ENCODE results near the gene DYRK3. TPM values are rescaled to one million over a fixed set of nuclear protein-coding genes. Genes with fewer than 3 reads are reported as not detected.

Gene DYRK3
- total and polyA plus RNA-seq, 2 of the 8 experiments (the other 6 are each of a cell fraction or from before 2014, with no cell fraction given), result 2.1 to 8.5 TPM

- Histone ChIP-seq H3K9me3 (ENCODE audit: insufficient read depth in 2 of 2, low read depth in 1 of 2, low read length in 1 of 2) (no peaks in the 10 kb centered on the region), H2BK5ac (ENCODE audit: low read depth, low read length) (no peak overlapping the region), H2BK20ac (ENCODE audit: low read length) (no peak overlapping the region), H3K36me3 (ENCODE audit: control insufficient read depth in 2 of 4, insufficient read depth in 4 of 4, low read length in 3 of 4) (peaks cover 2 to 3% (median 3%) of the 10 kb centered on the region in 4 experiments; a peak in 4 of 8 replicates), H3K79me1 (ENCODE audit: low read depth, low read length) (no peaks in the 10 kb centered on the region), H4K8ac (ENCODE audit: extremely low read depth, insufficient read depth, low read length) (no peak overlapping the region), H3K4me1 (replicated peaks in 1 of 4; ENCODE audit: control insufficient read depth in 3 of 4, insufficient read depth in 4 of 4, low read length in 3 of 4) (peaks cover 0 to 3% (median 1%) of the 10 kb centered on the region in 4 experiments; a peak in 2 of 7 replicates), H4K91ac (replicated peaks; ENCODE audit: insufficient read length, low read length) (no peak overlapping the region), H2BK12ac (ENCODE audit: low read depth, low read length) (no peak overlapping the region), H2BK15ac (ENCODE audit: low read length) (no peak overlapping the region), H2BK120ac (replicated peaks; ENCODE audit: low read depth, low read length) (no peak overlapping the region), H2AK5ac (ENCODE audit: low read depth, low read length) (no peak overlapping the region), H3K4ac (replicated peaks; ENCODE audit: insufficient read length, low read depth, low read length) (no peak overlapping the region), H4K5ac (ENCODE audit: insufficient read length, low read depth, low read length) (no peak overlapping the region), H4K20me1 (replicated peaks in 1 of 2; ENCODE audit: control insufficient read depth in 1 of 2, insufficient read depth in 2 of 2, low read length in 2 of 2) (no peaks in the 10 kb centered on the region), H3K23me2 (ENCODE audit: low read depth, low read length) (no peaks in the 10 kb centered on the region), H3K27me3 (replicated peaks in 1 of 4; ENCODE audit: control insufficient read depth in 3 of 4, extremely low read depth in 1 of 4, insufficient read depth in 3 of 4, low read length in 3 of 4) (no peaks in the 10 kb centered on the region), H3K79me2 (ENCODE audit: control insufficient read depth in 1 of 2, insufficient read depth in 2 of 2, low read length in 2 of 2) (no peaks in the 10 kb centered on the region), H3K4me2 (ENCODE audit: insufficient read depth in 1 of 2, low read depth in 2 of 2, low read length in 2 of 2) (no peak overlapping the region), H3K4me3 (ENCODE audit: extremely low read depth in 1 of 4, insufficient read depth in 2 of 4, low read depth in 3 of 4, low read length in 4 of 4) (no peak overlapping the region), H3K56ac (replicated peaks; ENCODE audit: insufficient read length, low read depth, low read length) (no peak overlapping the region), H2AFZ (ENCODE audit: low read length) (no peak overlapping the region), H3K9ac (replicated peaks in 1 of 4; ENCODE audit: extremely low read depth in 1 of 4, low read depth in 3 of 4, low read length in 3 of 4) (no peak overlapping the region), H3K27ac (ENCODE audit: low read depth, low read length) (no peak overlapping the region), H3K14ac (ENCODE audit: insufficient read length) (no peak overlapping the region), H3K23ac (ENCODE audit: insufficient read length) (no peak overlapping the region), H3K18ac (ENCODE audit: extremely low read depth, low read length) (no peak overlapping the region)
- FAIRE-seq, result no peak
- no peak for DNase-seq (ENCODE audit: low read depth in 1 of 2, low spot score in 2 of 2)
- CTCF ChIA-PET (ENCODE audit: partially characterized antibody), result interaction anchor here (1.0 to 5.6 kb wide), 7 partner anchors 9 to 101 kb away, joined by 3 to 51 read pairs (median 3); partner anchors contain the start of gene DYRK3
- POLR2A ChIA-PET (ENCODE audit: partially characterized antibody), result no interaction called here
- WGBS, 2 experiments (ENCODE audit: extremely low coverage in 1 of 2, insufficient coverage in 1 of 2, insufficient read length in 1 of 2, insufficient replicate concordance in 2 of 2, low coverage in 1 of 2, low lambda C conversion rate in 2 of 2, missing lambda C conversion rate in 1 of 2), result 75% methylated on average over 1 of the region's 1 CpG; no CpG with 5 or more reads in 1 of the 2 experiments
- TF ChIP-seq RXRA (IDR thresholded peaks at IDR 0.05; ENCODE audit: insufficient read depth, low read depth, low read length) (no peak), SRF (IDR thresholded peaks at IDR 0.05; ENCODE audit: low read depth, low read length) (no peak), HDAC2 (IDR thresholded peaks at IDR 0.05; ENCODE audit: borderline replicate concordance in 1 of 2, low read depth in 2 of 2, low read length in 2 of 2) (no peak), ASH2L (IDR thresholded peaks at IDR 0.05; ENCODE audit: low read length) (no peak), SIRT6 (IDR thresholded peaks at IDR 0.05; ENCODE audit: low read length) (no peak), BCL11A (IDR thresholded peaks at IDR 0.05; ENCODE audit: low read depth in 2 of 2, low read length in 2 of 2) (no peak), POLR2AphosphoS5 (IDR thresholded peaks at IDR 0.05; ENCODE audit: low read depth, low read length) (no peak), CBX8 (IDR thresholded peaks at IDR 0.05; ENCODE audit: borderline replicate concordance, low read depth, low read length) (no peak), KDM1A (IDR thresholded peaks at IDR 0.05; ENCODE audit: borderline replicate concordance, low read length) (no peak), RBBP5 (IDR thresholded peaks at IDR 0.05; ENCODE audit: borderline replicate concordance, low read depth, low read length) (no peak), CHD2 (IDR thresholded peaks at IDR 0.05; ENCODE audit: low read length) (no peak), CREB1 (IDR thresholded peaks at IDR 0.05) (no peak)
- TF ChIP-seq, protein P1, sequence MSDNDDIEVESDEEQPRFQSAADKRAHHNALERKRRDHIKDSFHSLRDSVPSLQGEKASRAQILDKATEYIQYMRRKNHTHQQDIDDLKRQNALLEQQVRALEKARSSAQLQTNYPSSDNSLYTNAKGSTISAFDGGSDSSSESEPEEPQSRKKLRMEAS (IDR thresholded peaks at IDR 0.05), result no peak
- TF ChIP-seq, protein P2, sequence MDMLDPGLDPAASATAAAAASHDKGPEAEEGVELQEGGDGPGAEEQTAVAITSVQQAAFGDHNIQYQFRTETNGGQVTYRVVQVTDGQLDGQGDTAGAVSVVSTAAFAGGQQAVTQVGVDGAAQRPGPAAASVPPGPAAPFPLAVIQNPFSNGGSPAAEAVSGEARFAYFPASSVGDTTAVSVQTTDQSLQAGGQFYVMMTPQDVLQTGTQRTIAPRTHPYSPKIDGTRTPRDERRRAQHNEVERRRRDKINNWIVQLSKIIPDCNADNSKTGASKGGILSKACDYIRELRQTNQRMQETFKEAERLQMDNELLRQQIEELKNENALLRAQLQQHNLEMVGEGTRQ (IDR thresholded peaks at IDR 0.05; ENCODE audit: low read length), result no peak
Measured at GRCh38 chr1:206646504-206646903, 11.2 kb downstream of the DYRK3 start.

Data from H1 (cell line).